Measurements from ENCODE around the gene ATF6B. TPM values are rescaled to one million over a fixed set of nuclear protein-coding genes. Genes with fewer than 3 reads are reported as not detected.

ATF6B gene
- total and polyA plus RNA-seq, 2 of the 8 experiments (the other 6 are each of a cell fraction or from before 2014, with no cell fraction given): 38.1 to 42.2 TPM

DNA sequence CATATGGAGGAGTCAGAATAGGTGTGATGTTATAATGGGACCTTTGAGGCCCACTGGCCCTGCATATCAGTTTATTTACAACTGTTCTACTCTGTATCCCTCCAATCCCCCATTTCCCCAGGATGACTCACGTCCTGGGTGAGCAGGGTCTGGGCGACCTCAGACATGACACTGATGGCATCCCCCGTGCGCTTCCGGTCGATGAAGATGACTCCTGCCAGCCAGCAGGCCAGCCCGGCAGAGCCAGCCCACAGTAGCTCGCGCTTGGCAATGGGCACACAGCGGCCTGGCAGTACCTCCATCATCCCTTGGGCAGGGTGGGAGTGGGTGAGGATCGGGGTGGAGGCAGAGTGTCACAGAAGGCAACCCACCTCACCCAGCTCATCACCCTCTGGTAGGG is 42.2 kb upstream of the ATF6B start (continued):
- TF ChIP-seq CBX5 (IDR thresholded peaks at IDR 0.05; ENCODE audit: low read depth, low read length): no peak

Measured in H1 (cell line).